Fibroblast of lung (primary cell): ENCODE data around the gene METTL23.

Source experiments
- EZH2 ChIP-seq: IDR thresholded peaks from 2 replicates; pipeline ENCODE4 v1.5.1; 2012; ENCODE audit warnings: low read length, control low read depth, mild to moderate bottlenecking; ENCODE audit errors: missing control alignments
- TF ChIP-seq, protein P1 (sequence below), 2 donors: IDR thresholded peaks in 1 of 2; conservative IDR thresholded peaks in 1 of 2; 1 replicate in 1 of 2; 2 replicates in 1 of 2; pipeline ENCODE4 v1.5.1; 2011 to 2012; ENCODE audit warnings: low read length in 2 of 2, control low read depth in 1 of 2, inconsistent platforms in 1 of 2, low read depth in 1 of 2, mild to moderate bottlenecking in 1 of 2

DNA sequence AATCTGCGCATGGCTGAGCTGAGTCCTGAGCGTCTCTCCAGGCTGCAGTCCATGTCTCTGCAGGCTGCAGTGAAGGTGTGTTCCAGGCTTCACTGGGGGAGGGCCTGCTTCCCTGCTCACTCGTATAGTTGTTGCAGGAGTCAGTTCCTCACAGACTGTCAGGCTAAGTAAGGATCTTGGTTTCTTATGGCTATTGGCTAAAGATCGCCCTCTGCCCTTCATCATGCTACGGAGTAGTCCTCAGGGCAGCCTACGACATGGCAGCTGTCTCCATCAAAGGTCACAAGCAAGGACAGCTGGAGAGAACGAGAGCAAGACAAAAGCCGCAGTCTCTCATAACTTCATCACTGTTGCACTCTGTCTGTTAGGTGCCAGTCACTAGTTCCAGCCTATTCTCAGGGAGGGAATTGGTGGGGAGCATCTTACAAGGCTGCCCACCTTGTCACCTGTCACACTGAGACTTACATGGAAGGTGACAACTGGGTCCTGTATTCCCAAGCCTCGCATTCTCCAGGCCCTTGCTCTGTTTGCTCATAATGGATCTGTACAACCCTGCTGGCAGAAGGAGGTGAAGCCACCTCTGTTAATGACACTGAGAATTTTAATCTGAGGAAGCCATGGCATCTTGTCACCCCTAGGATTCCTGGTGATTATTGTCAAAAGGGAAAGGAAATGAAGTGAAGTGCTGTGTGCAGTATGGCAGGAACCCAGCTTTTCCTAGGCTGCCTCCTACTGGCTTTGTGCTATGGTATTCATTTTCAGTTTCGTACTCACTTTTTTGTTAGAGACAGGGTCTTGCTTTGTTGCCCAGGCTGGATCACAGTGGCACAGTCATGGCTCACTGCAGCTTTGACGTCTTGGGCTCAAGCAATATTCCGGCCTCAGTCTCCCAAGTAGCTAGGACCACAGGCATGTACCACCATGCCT, 54.7 kb downstream of the METTL23 start:
- TF ChIP-seq, protein P1, sequence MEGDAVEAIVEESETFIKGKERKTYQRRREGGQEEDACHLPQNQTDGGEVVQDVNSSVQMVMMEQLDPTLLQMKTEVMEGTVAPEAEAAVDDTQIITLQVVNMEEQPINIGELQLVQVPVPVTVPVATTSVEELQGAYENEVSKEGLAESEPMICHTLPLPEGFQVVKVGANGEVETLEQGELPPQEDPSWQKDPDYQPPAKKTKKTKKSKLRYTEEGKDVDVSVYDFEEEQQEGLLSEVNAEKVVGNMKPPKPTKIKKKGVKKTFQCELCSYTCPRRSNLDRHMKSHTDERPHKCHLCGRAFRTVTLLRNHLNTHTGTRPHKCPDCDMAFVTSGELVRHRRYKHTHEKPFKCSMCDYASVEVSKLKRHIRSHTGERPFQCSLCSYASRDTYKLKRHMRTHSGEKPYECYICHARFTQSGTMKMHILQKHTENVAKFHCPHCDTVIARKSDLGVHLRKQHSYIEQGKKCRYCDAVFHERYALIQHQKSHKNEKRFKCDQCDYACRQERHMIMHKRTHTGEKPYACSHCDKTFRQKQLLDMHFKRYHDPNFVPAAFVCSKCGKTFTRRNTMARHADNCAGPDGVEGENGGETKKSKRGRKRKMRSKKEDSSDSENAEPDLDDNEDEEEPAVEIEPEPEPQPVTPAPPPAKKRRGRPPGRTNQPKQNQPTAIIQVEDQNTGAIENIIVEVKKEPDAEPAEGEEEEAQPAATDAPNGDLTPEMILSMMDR (conservative IDR thresholded peaks at IDR 0.05 in 1 of 2, IDR thresholded peaks at IDR 0.05 in 1 of 2; ENCODE audit: low read depth in 1 of 2, low read length in 2 of 2): no peak
- no peak for TF ChIP-seq EZH2
